GM12865 (cell line): ENCODE data around the gene C19orf67.

Source experiments
- DNase-seq: peaks from one replicate; pipeline ENCODE4 v3.0.0; 2010; ENCODE audit warnings: low read depth
- H3K4me3 ChIP-seq: 2 replicates; pipeline ENCODE4 v1.5.1; 2011; ENCODE audit warnings: mild to moderate bottlenecking, low read depth, low read length, control low read depth
- TF ChIP-seq, protein P1 (sequence below): IDR thresholded peaks from 2 replicates; pipeline ENCODE4 v1.5.1; 2011; ENCODE audit warnings: low read length, control low read depth, low read depth, inconsistent platforms; ENCODE audit not compliant: insufficient read depth; ENCODE audit errors: missing control alignments

C19orf67 gene

DNA sequence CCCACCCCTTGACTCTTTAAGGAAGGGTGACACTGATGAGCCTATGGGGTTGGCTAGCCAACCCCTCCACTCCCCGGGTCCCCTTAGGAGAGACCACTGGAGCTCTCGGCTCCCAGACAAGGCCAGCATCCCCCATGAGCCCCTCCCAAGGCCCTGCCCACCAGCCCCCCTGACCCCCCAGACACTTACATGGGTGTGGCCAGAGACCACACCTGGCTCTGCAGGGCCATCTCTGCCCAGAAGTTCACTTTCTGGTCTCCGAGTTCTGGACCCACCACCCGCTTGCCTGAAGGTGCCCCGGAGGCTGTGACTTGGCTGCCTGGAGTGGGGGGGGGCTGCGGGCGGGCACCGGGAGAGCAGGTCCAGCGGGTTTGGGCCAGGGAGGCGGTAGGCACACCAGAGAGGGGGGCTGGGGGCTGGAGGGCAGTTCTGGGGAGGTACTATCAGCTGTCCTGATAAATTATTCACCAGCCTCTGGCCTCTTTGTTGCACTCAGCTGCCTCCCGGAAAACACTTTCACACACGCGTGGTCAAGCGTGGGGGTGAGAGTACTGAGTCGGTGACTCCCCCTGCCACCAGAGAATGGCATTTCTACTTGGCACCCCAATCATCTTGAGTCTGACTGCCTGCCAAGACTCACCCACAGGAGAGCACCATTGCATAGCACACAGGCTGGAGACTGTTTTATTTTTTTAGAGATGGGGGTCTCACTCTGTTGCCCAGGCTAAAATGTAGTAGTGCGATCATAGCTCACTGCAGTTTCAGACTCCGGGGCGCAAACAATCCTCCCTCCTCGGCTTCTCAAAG, 23.6 kb downstream of the C19orf67 start, which contains the start of gene PALM3:
Gene PALM3 (minus strand): TSS at position 326 of the 807 bp plus-strand sequence. CDS start 96 bp downstream, at position 230.
- DNase-seq, result no peak
- TF ChIP-seq, protein P1, sequence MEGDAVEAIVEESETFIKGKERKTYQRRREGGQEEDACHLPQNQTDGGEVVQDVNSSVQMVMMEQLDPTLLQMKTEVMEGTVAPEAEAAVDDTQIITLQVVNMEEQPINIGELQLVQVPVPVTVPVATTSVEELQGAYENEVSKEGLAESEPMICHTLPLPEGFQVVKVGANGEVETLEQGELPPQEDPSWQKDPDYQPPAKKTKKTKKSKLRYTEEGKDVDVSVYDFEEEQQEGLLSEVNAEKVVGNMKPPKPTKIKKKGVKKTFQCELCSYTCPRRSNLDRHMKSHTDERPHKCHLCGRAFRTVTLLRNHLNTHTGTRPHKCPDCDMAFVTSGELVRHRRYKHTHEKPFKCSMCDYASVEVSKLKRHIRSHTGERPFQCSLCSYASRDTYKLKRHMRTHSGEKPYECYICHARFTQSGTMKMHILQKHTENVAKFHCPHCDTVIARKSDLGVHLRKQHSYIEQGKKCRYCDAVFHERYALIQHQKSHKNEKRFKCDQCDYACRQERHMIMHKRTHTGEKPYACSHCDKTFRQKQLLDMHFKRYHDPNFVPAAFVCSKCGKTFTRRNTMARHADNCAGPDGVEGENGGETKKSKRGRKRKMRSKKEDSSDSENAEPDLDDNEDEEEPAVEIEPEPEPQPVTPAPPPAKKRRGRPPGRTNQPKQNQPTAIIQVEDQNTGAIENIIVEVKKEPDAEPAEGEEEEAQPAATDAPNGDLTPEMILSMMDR, result no peak
- H3K4me3 ChIP-seq, result no peak within 1 kb of the TSS

DNA sequence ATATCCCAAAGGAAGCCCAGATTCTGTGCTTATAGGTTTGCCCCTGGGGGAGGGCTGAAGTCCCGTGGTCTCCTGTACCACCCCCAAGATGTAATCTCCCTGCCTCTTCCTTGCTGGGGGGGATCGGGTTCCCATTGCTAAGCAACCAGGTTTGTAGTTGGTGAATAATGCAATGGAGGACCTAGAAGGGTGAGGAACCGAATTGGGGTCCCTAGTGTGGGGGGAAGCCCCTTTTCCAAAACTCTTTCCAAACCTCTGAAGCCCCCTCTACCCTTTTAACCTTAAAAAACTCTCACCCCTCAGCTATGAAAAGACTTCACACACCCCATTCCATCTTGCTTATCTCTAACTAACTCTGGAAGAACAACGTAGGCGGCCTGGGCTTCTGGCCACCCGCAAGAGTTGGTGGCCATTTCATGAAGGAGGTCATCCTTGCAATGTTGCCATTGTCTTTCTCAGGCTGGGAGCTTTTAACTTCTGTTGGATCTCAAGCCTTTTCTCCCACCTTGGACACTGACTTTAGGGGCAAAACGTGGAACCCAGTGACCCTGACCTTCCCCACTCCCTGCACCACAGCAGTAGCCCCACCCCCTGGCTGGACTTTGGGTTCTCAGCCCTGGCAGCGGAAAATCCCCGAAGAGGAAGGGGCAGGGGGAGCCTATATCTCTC, 24.4 kb downstream of the C19orf67 start:
- TF ChIP-seq, protein P1, result no peak
- no peak overlapping the region for H3K4me3 ChIP-seq
- no peak for DNase-seq

DNA sequence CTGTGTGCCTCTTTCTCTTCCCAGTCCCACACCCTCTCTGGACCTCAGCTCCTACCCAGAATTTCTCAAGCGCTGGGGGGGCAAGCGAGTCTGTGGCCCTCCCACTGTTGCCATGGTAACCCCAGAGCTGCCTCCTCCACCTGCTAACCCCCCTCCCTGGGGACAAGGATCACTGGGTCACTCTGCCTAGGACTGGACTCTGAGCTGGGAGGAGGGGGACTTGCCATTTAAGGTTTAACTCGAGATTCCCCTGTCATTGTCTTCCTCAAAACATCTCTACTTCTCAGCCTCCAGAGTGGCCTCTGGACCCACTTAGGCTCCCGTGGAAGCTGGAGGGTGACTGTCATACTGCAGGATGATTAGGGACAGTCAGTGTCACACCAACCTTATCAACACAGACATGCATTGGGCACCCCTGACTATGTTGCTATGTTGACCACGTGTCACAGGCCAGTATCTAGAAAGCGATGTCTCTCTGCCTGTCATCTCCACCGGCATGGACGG, 25.9 kb downstream of the C19orf67 start:
- no peak overlapping the region for H3K4me3 ChIP-seq
- no peak for DNase-seq
- TF ChIP-seq, protein P1, result no peak

GRCh38 chr19:14059093-14059480, 26.5 kb downstream of the C19orf67 start:
- TF ChIP-seq, protein P1, result peak; percentile 82
- peak; percentile 35 for DNase-seq
- no peak overlapping the region for H3K4me3 ChIP-seq

DNA sequence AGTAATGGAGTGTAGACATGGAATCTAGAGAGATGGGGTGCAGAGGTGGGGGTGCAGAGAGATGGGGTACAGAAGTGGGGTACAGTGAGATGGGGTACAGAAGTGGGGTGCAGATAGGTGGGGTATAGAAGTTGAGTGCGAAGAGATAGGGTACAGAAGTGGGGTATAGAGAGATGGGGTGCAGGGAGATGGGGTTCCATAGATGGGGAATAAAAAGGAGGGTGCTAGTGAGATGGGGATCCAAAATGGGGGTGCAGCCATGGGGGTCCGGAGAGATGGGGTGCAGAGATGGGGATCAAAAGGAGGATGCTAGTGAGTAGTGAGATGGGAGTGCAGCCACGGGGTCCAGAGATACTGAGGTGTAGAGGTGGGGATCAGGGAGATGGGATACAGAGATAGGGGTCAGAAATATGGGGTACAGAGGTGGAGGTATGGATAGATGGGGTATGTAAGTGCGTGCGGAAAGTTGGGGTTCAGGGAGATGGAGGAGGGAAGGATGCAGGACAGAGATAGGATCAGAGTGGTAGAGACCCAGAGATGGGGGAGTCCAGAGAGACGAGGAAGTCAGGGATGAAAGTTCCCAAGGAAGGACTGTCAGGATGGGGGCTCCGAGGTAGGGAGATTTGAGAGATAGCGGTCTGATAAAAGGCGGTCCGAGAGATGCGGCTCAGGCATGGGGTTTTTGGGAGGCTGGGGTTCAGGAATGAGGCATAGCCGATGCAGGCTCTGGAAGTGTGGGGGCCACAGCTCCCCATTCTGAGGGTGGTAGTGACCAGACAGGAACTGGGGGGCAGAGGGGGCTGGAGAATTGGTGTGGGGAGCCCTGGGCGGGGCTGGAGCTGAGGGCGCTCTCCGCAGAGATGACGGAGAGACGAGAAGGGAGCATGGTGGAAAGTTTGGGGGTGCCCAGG, 27.1 kb downstream of the C19orf67 start:
- TF ChIP-seq, protein P1, result no peak
- H3K4me3 ChIP-seq, result no peak overlapping the region
- DNase-seq, result no peak

DNA sequence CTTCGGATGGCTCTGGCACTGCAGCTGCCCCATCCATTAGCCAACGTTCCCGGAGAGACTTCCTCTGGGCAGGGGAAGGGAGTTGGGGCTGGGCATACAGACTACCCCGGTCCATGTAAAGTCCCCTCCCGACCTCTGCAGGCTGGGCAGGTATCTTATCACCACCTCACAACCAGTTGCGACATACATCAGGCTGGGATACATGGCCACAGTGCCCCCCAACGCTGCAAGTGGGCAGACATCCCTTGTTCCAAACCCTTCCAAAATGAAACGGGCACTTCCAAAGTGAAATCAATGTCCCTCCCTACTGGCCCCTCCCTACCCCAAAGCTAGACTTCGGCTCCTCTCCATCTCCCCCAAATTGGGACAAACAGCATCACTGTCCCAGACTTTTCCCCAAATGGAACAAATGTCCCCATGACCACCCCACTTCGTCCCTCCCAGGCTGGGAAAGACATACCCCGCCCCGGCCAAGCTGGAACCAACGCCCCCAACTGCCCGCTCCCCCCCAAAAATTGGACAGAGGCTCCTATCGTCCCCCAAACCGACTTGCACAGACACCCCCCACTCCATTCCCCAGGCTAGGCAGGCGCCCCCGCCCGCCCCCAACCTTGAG, 28.7 kb downstream of the C19orf67 start:
- TF ChIP-seq, protein P1, result no peak
- no peak for DNase-seq
- H3K4me3 ChIP-seq, result no peak overlapping the region
